H1 (cell line): Measurements from ENCODE around the gene CDKN2C. TPM values are rescaled to one million over a fixed set of nuclear protein-coding genes. Genes with fewer than 3 reads are reported as not detected.

ENCODE experiments used
- CTCF ChIA-PET: fragments of 300-600 bp; sonication (Branson Sonifier 250); formaldehyde crosslinking; loops from one replicate; lab custom pipeline; 2021; ENCODE audit not compliant: partially characterized antibody; lab: Charles Lee
- POLR2A ChIA-PET: fragments of 300-600 bp; sonication (Branson Sonifier 250); formaldehyde crosslinking; loops from one replicate; lab custom pipeline; 2021; ENCODE audit warnings: inconsistent platforms; ENCODE audit not compliant: partially characterized antibody; lab: Charles Lee
- DNase-seq, 2 experiments: peaks; one replicate each; pipeline versions ENCODE4 v3.0.0 to v3.0.0-alpha.2; 2010 to 2022; ENCODE audit warnings: low spot score in 2 of 2, low read depth in 1 of 2, mixed read lengths in 1 of 2
- FAIRE-seq: peaks from 2 replicates; lab custom pipeline; 2011; peaks lifted over from hg19 to GRCh38; lab: Jason Lieb, UNC
- H2AFZ ChIP-seq: 2 replicates; pipeline ENCODE4 v1.8.1; 2012; ENCODE audit warnings: low read length, inconsistent platforms
- H2AK5ac ChIP-seq: 2 replicates; pipeline ENCODE4 v1.6.1; 2013; ENCODE audit warnings: low read depth, low read length
- H2BK120ac ChIP-seq: replicated peaks from 2 replicates; pipeline ENCODE3; 2013; ENCODE audit warnings: low read depth, low read length, inconsistent platforms
- H2BK12ac ChIP-seq: 2 replicates; pipeline ENCODE4 v1.6.1; 2013; ENCODE audit warnings: low read depth, low read length
- H2BK15ac ChIP-seq: 2 replicates; pipeline ENCODE4 v1.6.1; 2013; ENCODE audit warnings: low read length
- H2BK20ac ChIP-seq: 2 replicates; pipeline ENCODE4 v1.6.1; 2013; ENCODE audit warnings: low read length
- H2BK5ac ChIP-seq: 2 replicates; pipeline ENCODE4 v1.6.1; 2013; ENCODE audit warnings: low read depth, low read length
- H3K14ac ChIP-seq: 2 replicates; pipeline ENCODE4 v1.6.1; 2013; ENCODE audit warnings: inconsistent platforms; ENCODE audit not compliant: insufficient read length
- H3K18ac ChIP-seq: 2 replicates; pipeline ENCODE4 v1.6.1; 2013; ENCODE audit warnings: low read length; ENCODE audit errors: extremely low read depth
- H3K23ac ChIP-seq: 2 replicates; pipeline ENCODE4 v1.6.1; 2013; ENCODE audit warnings: inconsistent platforms; ENCODE audit not compliant: insufficient read length
- H3K23me2 ChIP-seq: 2 replicates; pipeline ENCODE4 v1.6.1; 2013; ENCODE audit warnings: low read depth, low read length
- H3K27ac ChIP-seq: 2 replicates; pipeline ENCODE4 v1.6.1; 2011; ENCODE audit warnings: low read depth, low read length, inconsistent platforms
- H3K27me3 ChIP-seq, 4 experiments: replicated peaks in 1 of 4; 1 replicate in 1 of 4; 2 replicates in 3 of 4; pipeline versions ENCODE4 v1.6.1 to v1.8.1; 2011 to 2013; ENCODE audit warnings: low read length in 3 of 4, mild to moderate bottlenecking in 3 of 4, inconsistent platforms in 2 of 4, mixed read lengths in 2 of 4, moderate library complexity in 1 of 4; ENCODE audit not compliant: control insufficient read depth in 3 of 4, insufficient read depth in 3 of 4; ENCODE audit errors: extremely low read depth in 1 of 4
- H3K36me3 ChIP-seq, 4 experiments: 2 replicates each; pipeline versions ENCODE4 v1.6.1 to v1.8.1; 2011 to 2013; ENCODE audit warnings: mild to moderate bottlenecking in 4 of 4, low read length in 3 of 4, moderate library complexity in 2 of 4, control low read depth in 1 of 4, inconsistent platforms in 1 of 4; ENCODE audit not compliant: insufficient read depth in 4 of 4, control insufficient read depth in 2 of 4
- H3K4ac ChIP-seq: replicated peaks from 2 replicates; pipeline ENCODE3; 2013; ENCODE audit warnings: low read length, low read depth, mixed read lengths, inconsistent platforms; ENCODE audit not compliant: insufficient read length
- H3K4me1 ChIP-seq, 4 experiments: replicated peaks in 1 of 4; 1 replicate in 1 of 4; 2 replicates in 3 of 4; pipeline versions ENCODE4 v1.6.1 to v1.8.1; 2011 to 2013; ENCODE audit warnings: low read length in 3 of 4, inconsistent platforms in 2 of 4, mixed read lengths in 1 of 4; ENCODE audit not compliant: insufficient read depth in 4 of 4, control insufficient read depth in 3 of 4
- H3K4me2 ChIP-seq, 2 experiments: 2 replicates each; pipeline versions ENCODE4 v1.6.1 to v1.8.1; 2011 to 2013; ENCODE audit warnings: low read depth in 2 of 2, low read length in 2 of 2, control low read depth in 1 of 2, inconsistent platforms in 1 of 2, mild to moderate bottlenecking in 1 of 2; ENCODE audit not compliant: insufficient read depth in 1 of 2
- H3K4me3 ChIP-seq, 4 experiments: fragments of 200-600, 300-600 bp in 1 of 4; sonication (generic), shearing (Covaris generic), sonication (Bioruptor Twin) in 1 of 4; 2 replicates each; pipeline versions ENCODE4 v1.5.1 to v1.8.1; 2011 to 2016; ENCODE audit warnings: low read length in 4 of 4, low read depth in 3 of 4, control low read depth in 2 of 4, inconsistent platforms in 2 of 4, mild to moderate bottlenecking in 2 of 4, mixed read lengths in 1 of 4, moderate library complexity in 1 of 4; ENCODE audit not compliant: insufficient read depth in 2 of 4; ENCODE audit errors: extremely low read depth in 1 of 4
- H3K56ac ChIP-seq: replicated peaks from 2 replicates; pipeline ENCODE3; 2013; ENCODE audit warnings: low read depth, mild to moderate bottlenecking, mixed read lengths, low read length, inconsistent platforms; ENCODE audit not compliant: insufficient read length
- H3K79me1 ChIP-seq: 2 replicates; pipeline ENCODE4 v1.6.1; 2013; ENCODE audit warnings: low read depth, low read length, control low read depth
- H3K79me2 ChIP-seq, 2 experiments: 2 replicates each; pipeline versions ENCODE4 v1.6.1 to v1.8.1; 2012 to 2013; ENCODE audit warnings: low read length in 2 of 2, mild to moderate bottlenecking in 2 of 2, inconsistent platforms in 1 of 2; ENCODE audit not compliant: insufficient read depth in 2 of 2, control insufficient read depth in 1 of 2
- H3K9ac ChIP-seq, 4 experiments: replicated peaks in 1 of 4; 1 replicate in 1 of 4; 2 replicates in 3 of 4; pipeline versions ENCODE4 v1.6.1 to v1.8.1; 2011 to 2013; ENCODE audit warnings: low read depth in 3 of 4, low read length in 3 of 4, control low read depth in 2 of 4, mild to moderate bottlenecking in 2 of 4, moderate library complexity in 2 of 4, inconsistent platforms in 1 of 4; ENCODE audit errors: extremely low read depth in 1 of 4
- H3K9me3 ChIP-seq, 2 experiments: 2 replicates each; pipeline versions ENCODE4 v1.6.1 to v1.8.1; 2012 to 2013; ENCODE audit warnings: mild to moderate bottlenecking in 2 of 2, moderate library complexity in 2 of 2, control low read depth in 1 of 2, inconsistent platforms in 1 of 2, low read depth in 1 of 2, low read length in 1 of 2, mixed read lengths in 1 of 2; ENCODE audit not compliant: insufficient read depth in 2 of 2
- H4K20me1 ChIP-seq, 2 experiments: replicated peaks in 1 of 2; 2 replicates each; pipeline versions ENCODE3 to v1.8.1; 2011 to 2013; ENCODE audit warnings: inconsistent platforms in 2 of 2, low read length in 2 of 2, mild to moderate bottlenecking in 1 of 2; ENCODE audit not compliant: insufficient read depth in 2 of 2, control insufficient read depth in 1 of 2
- H4K5ac ChIP-seq: 2 replicates; pipeline ENCODE4 v1.6.1; 2013; ENCODE audit warnings: low read length, low read depth, mixed read lengths, inconsistent platforms; ENCODE audit not compliant: insufficient read length
- H4K8ac ChIP-seq: 2 replicates; pipeline ENCODE4 v1.8.0; 2013; ENCODE audit warnings: mild to moderate bottlenecking, moderate library complexity, low read length, inconsistent platforms; ENCODE audit not compliant: insufficient read depth; ENCODE audit errors: extremely low read depth
- H4K91ac ChIP-seq: replicated peaks from 2 replicates; pipeline ENCODE3; 2013; ENCODE audit warnings: low read length, mixed read lengths, inconsistent platforms; ENCODE audit not compliant: insufficient read length
- ASH2L ChIP-seq: fragments of 200-600, 300-600 bp; sonication (generic); IDR thresholded peaks from one replicate; pipeline ENCODE4 v1.7.1; 2017; ENCODE audit warnings: low read length
- E2F6 ChIP-seq: IDR thresholded peaks from 2 replicates; pipeline ENCODE4 v1.6.1; 2012; ENCODE audit warnings: inconsistent platforms
- WGBS, 2 experiments: shearing (Covaris generic) in 1 of 2; methylation state at CpG; one replicate each; pipeline versions ENCODE4 v1.1.6 to v1.1.7; 2013 to 2015; ENCODE audit warnings: low lambda C conversion rate in 2 of 2, mixed read lengths in 2 of 2, inconsistent platforms in 1 of 2, low coverage in 1 of 2, missing lambda C conversion rate in 1 of 2; ENCODE audit not compliant: insufficient replicate concordance in 2 of 2, insufficient coverage in 1 of 2, insufficient read length in 1 of 2; ENCODE audit errors: extremely low coverage in 1 of 2, missing lambda C conversion rate in 1 of 2; 5-methylcytosine and 5-hydroxymethylcytosine counted together
- polyA plus RNA-seq, 7 experiments: library from polyadenylated mRNA; depleted of rRNA in 3 of 7; stranded (reverse) in 5 of 7; unstranded in 2 of 7; fragments of >200 nt in 5 of 7; fragments of 200-250 nt in 2 of 7; gene quantifications; 1 replicate in 5 of 7; 2 replicates in 1 of 7; 4 replicates in 1 of 7; pipeline versions ENCODE4 v1.2.1 to v1.2.3, GENCODE V29; 2011 to 2013; ENCODE audit warnings: missing spikeins in 2 of 7, mixed read lengths in 2 of 7
- total RNA-seq: library from RNA; stranded (reverse); fragmentation: NEBNext Ultra II Directional; extraction: Animal tissue kit (Norgen Biotek cat#: 25700); gene quantifications from 2 replicates; pipeline ENCODE4 v1.2.1, GENCODE V29; 2021

The CDKN2C gene
- total and polyA plus RNA-seq, 2 of the 8 experiments (the other 6 are each of a cell fraction or from before 2014, with no cell fraction given): not detected

- H2BK120ac ChIP-seq: no peak overlapping the region
- H3K9me3 ChIP-seq: no peaks in the 10 kb centered on the region
- no peak overlapping the region for H2BK20ac ChIP-seq
- no peak overlapping the region for H3K9ac ChIP-seq
- H3K14ac ChIP-seq: no peak overlapping the region
- H3K4me3 ChIP-seq: no peak overlapping the region
- H2BK12ac ChIP-seq: no peak overlapping the region
- no peak overlapping the region for H3K4ac ChIP-seq
- no peaks in the 10 kb centered on the region for H3K36me3 ChIP-seq
- 80% methylated on average over 1 of the region's 1 CpG; no CpG with 5 or more reads in 1 of the 2 experiments for WGBS, 2 experiments
- H3K23ac ChIP-seq: no peak overlapping the region
- H3K18ac ChIP-seq: no peak overlapping the region
- no peak overlapping the region for H4K5ac ChIP-seq
- no peak overlapping the region for H3K56ac ChIP-seq
- no peaks in the 10 kb centered on the region for H3K79me2 ChIP-seq
- H3K27me3 ChIP-seq: no peaks in the 10 kb centered on the region
- POLR2A ChIA-PET: interaction anchor here (0.7 kb wide), 1 partner anchor 317 kb away, joined by 3 read pairs; no protein-coding TSS in a partner anchor
- H3K4me1 ChIP-seq: no peaks in the 10 kb centered on the region
- H4K8ac ChIP-seq: no peak overlapping the region
- no peak overlapping the region for H3K27ac ChIP-seq
- H3K4me2 ChIP-seq: no peak overlapping the region
- H3K23me2 ChIP-seq: no peaks in the 10 kb centered on the region
- no peak overlapping the region for H2BK15ac ChIP-seq
- no peak overlapping the region for H2BK5ac ChIP-seq
- no peak overlapping the region for H2AFZ ChIP-seq
- TF ChIP-seq E2F6: no peak
- TF ChIP-seq ASH2L: no peak
- DNase-seq (no peak), FAIRE-seq (no peak)
- CTCF ChIA-PET: interaction anchor here (0.6 to 1.4 kb wide), 3 partner anchors 10 to 194 kb away, joined by 3 to 5 read pairs (median 3); no protein-coding TSS in a partner anchor
- no peak overlapping the region for H4K91ac ChIP-seq
- H4K20me1 ChIP-seq: no peaks in the 10 kb centered on the region
- no peaks in the 10 kb centered on the region for H3K79me1 ChIP-seq
- H2AK5ac ChIP-seq: no peak overlapping the region
Measured at GRCh38 chr1:50995651-50996050, 25.6 kb downstream of the CDKN2C start.
